HepG2 (cell line): ENCODE measurements around the gene REM2. TPM values are rescaled to one million over a fixed set of nuclear protein-coding genes. Genes with fewer than 3 reads are reported as not detected.
A peak's percentile ranks its signal among the peaks of the same experiment; 100 is the strongest.

Experiments used
- BRD4 ChIP-seq: sonication (generic); formaldehyde crosslinking; IDR thresholded peaks from 2 replicates; pipeline ENCODE4 v1.4.0; 2020; ENCODE audit warnings: missing genetic modification reagents
- CEBPB ChIP-seq: IDR thresholded peaks from 2 replicates; pipeline ENCODE4 v1.6.1; 2011; ENCODE audit warnings: low read depth, low read length, improper control_type of control experiment, borderline replicate concordance
- E2F2 ChIP-seq: sonication (generic); formaldehyde crosslinking; IDR thresholded peaks from 2 replicates; pipeline ENCODE4 v1.4.0; 2020; ENCODE audit warnings: missing genetic modification reagents, borderline replicate concordance
- ETS1 ChIP-seq: sonication (generic); formaldehyde crosslinking; IDR thresholded peaks from 2 replicates; pipeline ENCODE4 v1.4.0; 2020; ENCODE audit warnings: missing genetic modification reagents
- GPN1 ChIP-seq: sonication (generic); formaldehyde crosslinking; IDR thresholded peaks from 2 replicates; pipeline ENCODE4 v1.5.1; 2020; ENCODE audit warnings: missing genetic modification reagents, borderline replicate concordance
- HNRNPLL ChIP-seq: fragments of 200-400 bp; formaldehyde crosslinking; IDR thresholded peaks from 2 replicates; pipeline ENCODE4 v1.6.1; 2017; ENCODE audit warnings: mild to moderate bottlenecking, low read depth, low read length; ENCODE audit not compliant: poor library complexity, severe bottlenecking
- JARID2 ChIP-seq: sonication (generic); formaldehyde crosslinking; IDR thresholded peaks from 2 replicates; pipeline ENCODE4 v1.8.1; 2023; ENCODE audit warnings: missing genetic modification reagents, inconsistent platforms; ENCODE audit not compliant: insufficient replicate concordance
- JUNB ChIP-seq: sonication (generic); formaldehyde crosslinking; IDR thresholded peaks from 2 replicates; pipeline ENCODE4 v1.8.0; 2022; ENCODE audit warnings: missing genetic modification reagents, mild to moderate bottlenecking, borderline replicate concordance
- MATR3 ChIP-seq: sonication (generic); formaldehyde crosslinking; IDR thresholded peaks from 2 replicates; pipeline ENCODE4 v1.4.0; 2020; ENCODE audit warnings: missing genetic modification reagents
- MED13 ChIP-seq: sonication (generic); formaldehyde crosslinking; IDR thresholded peaks from 2 replicates; pipeline ENCODE4 v1.5.0; 2020; ENCODE audit warnings: missing genetic modification reagents
- MIER2 ChIP-seq: IDR thresholded peaks from 2 replicates; pipeline ENCODE4 v1.6.1; 2016; ENCODE audit warnings: missing biosample characterization, missing genetic modification reagents
- MIER3 ChIP-seq: IDR thresholded peaks from 2 replicates; pipeline ENCODE4 v1.6.1; 2016; ENCODE audit warnings: missing compliant biosample characterization, borderline replicate concordance
- MLLT10 ChIP-seq: sonication (generic); formaldehyde crosslinking; IDR thresholded peaks from 2 replicates; pipeline ENCODE4 v1.4.0; 2020; ENCODE audit warnings: missing genetic modification reagents
- MLX ChIP-seq: IDR thresholded peaks from 2 replicates; pipeline ENCODE4 v1.6.1; 2016
- MXI1 ChIP-seq: IDR thresholded peaks from 3 replicates; pipeline ENCODE4 v1.6.1; 2012; ENCODE audit warnings: low read depth, low read length, inconsistent platforms, borderline replicate concordance
- NBN ChIP-seq: fragments of 450-650 bp; conservative IDR thresholded peaks from 2 replicates; pipeline ENCODE4 v1.6.1; 2017
- SATB2 ChIP-seq: sonication (generic); formaldehyde crosslinking; IDR thresholded peaks from 2 replicates; pipeline ENCODE4 v1.5.0; 2020; ENCODE audit warnings: missing genetic modification reagents
- SP1 ChIP-seq, 2 experiments: fragments of 450-650 bp in 1 of 2; sonication (generic) in 1 of 2; formaldehyde crosslinking in 1 of 2; IDR thresholded peaks; 2 replicates each; pipeline versions ENCODE4 v1.4.0 to v1.6.1; 2016 to 2020; ENCODE audit warnings: missing genetic modification reagents in 1 of 2
- WIZ ChIP-seq: sonication (generic); formaldehyde crosslinking; IDR thresholded peaks from 2 replicates; pipeline ENCODE4 v1.5.1; 2020; ENCODE audit warnings: mild to moderate bottlenecking, missing genetic modification reagents
- YY1 ChIP-seq: IDR thresholded peaks from 2 replicates; pipeline ENCODE4 v1.6.1; 2011; ENCODE audit warnings: low read length, low read depth, moderate library complexity, mild to moderate bottlenecking; ENCODE audit not compliant: insufficient read depth, insufficient replicate concordance
- ZEB1 ChIP-seq: IDR thresholded peaks from 2 replicates; pipeline ENCODE4 v1.6.1; 2012; ENCODE audit warnings: mild to moderate bottlenecking, low read depth, inconsistent platforms; ENCODE audit not compliant: insufficient replicate concordance
- ZNF143 ChIP-seq: sonication (generic); formaldehyde crosslinking; IDR thresholded peaks from 2 replicates; pipeline ENCODE4 v1.4.0; 2020; ENCODE audit warnings: missing genetic modification reagents
- ZNF160 ChIP-seq: sonication (generic); formaldehyde crosslinking; IDR thresholded peaks from 2 replicates; pipeline ENCODE4 v1.8.0; 2022; ENCODE audit warnings: mild to moderate bottlenecking, inconsistent platforms, missing genetic modification reagents
- ZNF335 ChIP-seq: sonication (generic); formaldehyde crosslinking; IDR thresholded peaks from 2 replicates; pipeline ENCODE4 v1.4.0; 2020; ENCODE audit warnings: missing genetic modification reagents
- ZNF557 ChIP-seq: sonication (generic); formaldehyde crosslinking; IDR thresholded peaks from 2 replicates; pipeline ENCODE4 v1.4.0; 2020; ENCODE audit warnings: missing genetic modification reagents
- ZNF879 ChIP-seq: sonication (generic); formaldehyde crosslinking; IDR thresholded peaks from 2 replicates; pipeline ENCODE4 v1.8.1; 2023; ENCODE audit warnings: missing genetic modification reagents
- polyA plus RNA-seq, 8 experiments: library from polyadenylated mRNA; depleted of rRNA in 3 of 8; stranded (reverse) in 7 of 8; unstranded in 1 of 8; fragments of >200 nt; fragmentation: Illumina TruSeq in 4 of 8; extraction: Trizol in 4 of 8; gene quantifications; 2 replicates each; pipeline versions ENCODE4 v1.2.1 to v1.2.3, GENCODE V29; 2011 to 2016; ENCODE audit warnings: low read depth in 4 of 8, missing spikeins in 1 of 8, mixed read lengths in 1 of 8; ENCODE audit not compliant: insufficient read depth in 1 of 8
- total RNA-seq, 5 experiments: library from RNA; depleted of rRNA; stranded (reverse); fragments of >200 nt; fragmentation: Illumina TruSeq; extraction: Trizol; gene quantifications; 2 replicates each; pipeline ENCODE4 v1.2.3, GENCODE V29; 2016; ENCODE audit warnings: low read depth in 1 of 5
- TF ChIP-seq, protein P1 (sequence below): sonication (generic); formaldehyde crosslinking; IDR thresholded peaks from 2 replicates; pipeline ENCODE4 v1.4.0; 2020; ENCODE audit warnings: missing genetic modification reagents, mild to moderate bottlenecking, borderline replicate concordance

REM2 gene
- total and polyA plus RNA-seq, 2 of the 13 experiments (the other 11 are each of a cell fraction or from before 2014, with no cell fraction given): 0.20 TPM; not detected in 1

DNA sequence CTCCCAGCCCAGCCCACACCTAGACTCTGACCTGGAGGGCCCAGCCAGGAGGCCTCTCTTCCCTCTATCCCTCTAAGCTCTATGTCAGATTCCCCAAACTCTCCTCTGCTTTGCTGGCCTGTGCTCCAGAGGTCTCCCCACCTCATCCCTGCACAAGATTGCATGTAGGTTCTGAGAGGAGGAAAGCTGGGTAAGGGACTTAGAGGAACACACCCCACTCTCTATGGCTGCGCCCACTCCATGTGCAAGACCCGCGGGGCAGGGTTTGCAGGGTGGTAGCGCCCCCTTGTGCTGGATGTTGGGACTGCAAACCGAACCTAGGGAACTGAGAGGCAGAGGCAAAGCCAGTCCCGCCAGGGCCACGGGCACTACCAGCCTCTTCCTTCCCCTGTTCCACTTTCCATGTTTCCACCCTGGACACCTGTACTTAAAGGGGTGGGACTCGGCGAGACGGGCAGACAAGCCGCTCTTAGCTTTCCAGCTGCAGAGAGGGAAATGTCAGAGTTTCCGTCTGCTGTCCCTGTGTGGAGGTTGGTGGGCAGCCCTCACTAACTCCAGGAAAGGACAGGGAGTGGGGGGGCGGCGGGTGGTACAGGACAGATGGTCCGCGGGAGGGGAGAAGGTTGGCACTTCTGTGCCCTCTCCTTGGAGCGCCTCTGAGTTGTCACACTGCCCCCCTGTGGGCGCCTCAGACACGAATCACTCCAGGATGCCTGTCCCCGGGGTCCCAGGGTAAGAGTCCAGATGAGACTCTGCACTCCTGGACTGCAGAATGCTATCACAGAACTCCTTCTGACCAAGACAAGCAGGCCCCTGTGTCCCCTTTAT is 29.9 kb upstream of the REM2 start (continued):
- 0 out of 2 replicates have a peak, but pooled peaks have one; percentile 15 for TF ChIP-seq MED13 (CRISPR knock-in tag)
- no peak for TF ChIP-seq NBN
- TF ChIP-seq MIER2 (CRISPR knock-in tag): peak; percentile 83
- TF ChIP-seq ZNF143: peak; percentile 9; the same call in 1 of the 2 replicates
- TF ChIP-seq MIER3 (CRISPR knock-in tag): peak; percentile 86; the same call in 1 of the 2 replicates
- TF ChIP-seq GPN1 (CRISPR knock-in tag): peak; percentile 91; the same call in 1 of the 2 replicates
- TF ChIP-seq ETS1 (CRISPR knock-in tag): no peak
- TF ChIP-seq ZNF335 (CRISPR knock-in tag): 0 out of 2 replicates have a peak, but pooled peaks have one; percentile 35
- TF ChIP-seq ZNF160 (CRISPR knock-in tag): peak; percentile 79; the same call in 1 of the 2 replicates
- 0 out of 2 replicates have a peak, but pooled peaks have one; percentile 18 for TF ChIP-seq ZNF557 (CRISPR knock-in tag)
- TF ChIP-seq ZEB1: no peak
- no peak for TF ChIP-seq MLX (CRISPR knock-in tag)
- TF ChIP-seq CEBPB: no peak
- TF ChIP-seq MATR3 (CRISPR knock-in tag): no peak
- TF ChIP-seq WIZ (CRISPR knock-in tag): peak; percentile 96
- TF ChIP-seq E2F2 (CRISPR knock-in tag): no peak; the same call in 1 of the 2 replicates
- peak; percentile 69; the same call in 1 of the 3 replicates for TF ChIP-seq MXI1
- TF ChIP-seq BRD4: no peak; the same call in 1 of the 2 replicates
- TF ChIP-seq ZNF879: peak; percentile 95
- no peak for TF ChIP-seq MLLT10 (CRISPR knock-in tag)
- peak; percentile 44 for TF ChIP-seq HNRNPLL
- TF ChIP-seq, protein P1, sequence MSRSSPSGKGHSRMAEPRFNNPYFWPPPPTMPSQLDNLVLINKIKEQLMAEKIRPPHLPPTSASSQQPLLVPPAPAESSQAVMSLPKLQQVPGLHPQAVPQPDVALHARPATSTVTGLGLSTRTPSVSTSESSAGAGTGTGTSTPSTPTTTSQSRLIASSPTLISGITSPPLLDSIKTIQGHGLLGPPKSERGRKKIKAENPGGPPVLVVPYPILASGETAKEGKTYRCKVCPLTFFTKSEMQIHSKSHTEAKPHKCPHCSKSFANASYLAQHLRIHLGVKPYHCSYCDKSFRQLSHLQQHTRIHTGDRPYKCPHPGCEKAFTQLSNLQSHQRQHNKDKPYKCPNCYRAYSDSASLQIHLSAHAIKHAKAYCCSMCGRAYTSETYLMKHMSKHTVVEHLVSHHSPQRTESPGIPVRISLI (CRISPR knock-in tag): peak; percentile 87; the same call in 1 of the 2 replicates
- TF ChIP-seq JARID2 (CRISPR knock-in tag): peak; percentile 46
- TF ChIP-seq YY1: peak; percentile 82
- TF ChIP-seq JUNB (CRISPR knock-in tag): no peak
- TF ChIP-seq SATB2 (CRISPR knock-in tag): no peak
- no peak for TF ChIP-seq SP1 (IDR thresholded peaks at IDR 0.05)
- TF ChIP-seq SP1 (CRISPR knock-in tag; IDR thresholded peaks at IDR 0.05): peak; percentile 39; the same call in 1 of the 2 replicates
